Transverse colon (tissue), 4 donors: ENCODE data around the gene PADI6. TPM values are rescaled to one million over a fixed set of nuclear protein-coding genes. Genes with fewer than 3 reads are reported as not detected.

Source experiments
- DNase-seq: peaks from one replicate; pipeline ENCODE4 v3.0.0-alpha.2; 2019
- H3K27ac ChIP-seq, 4 donors: fragments of 200-600 bp; sonication (generic); 2 replicates each; pipeline ENCODE4 v1.5.1; 2016 to 2018; ENCODE audit warnings: inconsistent platforms in 4 of 4
- H3K27me3 ChIP-seq: fragments of 200-600 bp; sonication (generic); 2 replicates; pipeline ENCODE4 v1.5.1; 2017; ENCODE audit warnings: inconsistent platforms
- H3K36me3 ChIP-seq, 4 donors: fragments of 200-600 bp; sonication (generic); 2 replicates each; pipeline ENCODE4 v1.5.1; 2017 to 2019; ENCODE audit warnings: inconsistent platforms in 4 of 4
- H3K4me1 ChIP-seq, 4 donors: fragments of 200-600 bp; sonication (generic); 2 replicates each; pipeline ENCODE4 v1.5.1; 2017 to 2020; ENCODE audit warnings: inconsistent platforms in 4 of 4
- H3K4me3 ChIP-seq, 4 donors: fragments of 200-600 bp; sonication (generic); 1 replicate in 1 of 4; 2 replicates in 3 of 4; pipeline versions ENCODE4 v1.5.1 to v1.6.1; 2017 to 2019; ENCODE audit warnings: inconsistent platforms in 4 of 4
- H3K9me3 ChIP-seq, 2 donors: fragments of 200-600 bp; sonication (generic); 2 replicates each; pipeline ENCODE4 v1.5.1; 2017 to 2019; ENCODE audit warnings: inconsistent platforms in 2 of 2
- CTCF ChIP-seq, 5 experiments: fragments of 200-600 bp in 3 of 5; fragments of 450-650 bp in 2 of 5; sonication (generic) in 3 of 5; IDR thresholded peaks; 1 replicate in 2 of 5; 2 replicates in 3 of 5; pipeline ENCODE4 v1.5.1; 2016 to 2017; ENCODE audit warnings: antibody characterized with exemption in 5 of 5, inconsistent platforms in 3 of 5, mild to moderate bottlenecking in 2 of 5, moderate library complexity in 1 of 5
- EP300 ChIP-seq: sonication (generic); formaldehyde crosslinking; IDR thresholded peaks from one replicate; pipeline ENCODE4 v1.6.1; 2017; ENCODE audit warnings: antibody characterized with exemption, low read depth
- POLR2A ChIP-seq: fragments of 450-650 bp; IDR thresholded peaks from one replicate; pipeline ENCODE4 v1.6.1; 2016; ENCODE audit warnings: antibody characterized with exemption, mild to moderate bottlenecking, moderate library complexity
- POLR2AphosphoS5 ChIP-seq, 3 donors: sonication (generic); formaldehyde crosslinking; IDR thresholded peaks; one replicate each; pipeline ENCODE4 v1.6.1; 2016; ENCODE audit warnings: antibody characterized with exemption in 3 of 3
- WGBS, 2 donors: methylation state at CpG; one replicate each; pipeline ENCODE4 v1.1.5; 2018; ENCODE audit warnings: low coverage in 1 of 2; 5-methylcytosine and 5-hydroxymethylcytosine counted together
- in situ Hi-C, 4 donors: fragments of 200-750 bp; cut with MboI; loops; one replicate each; pipeline versions ENCODE4 v1.15.0 to v1.15.1; 2017; ENCODE audit warnings: low sequenced_read_pairs in 3 of 4, low pct_ligation_motif_present in 1 of 4, low pct_unique_long_range_greater_than_20kb in 1 of 4
- intact Hi-C: fragments of 100-400 bp; cut with DNase I; formaldehyde crosslinking; loops from one replicate; pipeline ENCODE4 v1.15.1; 2023; ENCODE audit warnings: low total_unique reads
- total RNA-seq, 4 donors: library from RNA; depleted of rRNA; stranded (reverse); fragments of >200 nt; gene quantifications; one replicate each; pipeline ENCODE4 v1.1.0, GENCODE V29; 2016

PADI6 gene
- total RNA-seq, 4 donors from 2014 or later, result not detected

DNA sequence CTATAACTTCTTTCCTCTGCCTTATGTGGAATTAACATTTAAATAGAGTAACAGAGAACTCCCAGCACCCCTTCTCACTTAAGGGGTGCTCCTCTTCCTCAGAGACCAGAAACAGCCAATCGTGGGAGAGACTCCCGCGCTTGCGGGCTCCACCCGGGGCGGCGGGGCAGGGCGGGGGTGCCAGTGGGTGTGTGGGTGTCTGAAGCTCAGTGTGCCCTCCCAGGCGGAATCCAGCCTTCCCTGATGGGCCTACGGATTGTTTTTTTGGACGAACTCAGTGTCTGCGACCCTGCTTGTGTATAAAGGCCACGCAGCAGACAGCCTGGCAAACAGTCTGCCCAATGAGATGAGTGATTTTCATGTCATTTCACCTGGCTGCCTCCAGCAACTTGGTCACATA lies 61.3 kb downstream of the PADI6 start:
- in situ Hi-C loops, result no loop called here
- Histone ChIP-seq H3K27me3 (no peaks in the 10 kb centered on the region), H3K27ac (no peak overlapping the region), H3K4me3 (no peak overlapping the region), H3K9me3 (no peaks in the 10 kb centered on the region), H3K4me1 (peaks cover 5 to 73% (median 22%) of the 10 kb centered on the region in 4 donors), H3K36me3 (peaks cover 0 to 6% (median 2%) of the 10 kb centered on the region in 4 donors)
- TF ChIP-seq POLR2AphosphoS5 (IDR thresholded peaks at IDR 0.05) (no peak), CTCF (IDR thresholded peaks at IDR 0.05) (no peak), EP300 (no peak), POLR2A (no peak)
- intact Hi-C loops, result no loop called here
- DNase-seq, result no peak
- 93% methylated on average over 13 of the region's 13 CpGs; no CpG with 5 or more reads in 1 of the 2 donors for WGBS, 2 donors

DNA sequence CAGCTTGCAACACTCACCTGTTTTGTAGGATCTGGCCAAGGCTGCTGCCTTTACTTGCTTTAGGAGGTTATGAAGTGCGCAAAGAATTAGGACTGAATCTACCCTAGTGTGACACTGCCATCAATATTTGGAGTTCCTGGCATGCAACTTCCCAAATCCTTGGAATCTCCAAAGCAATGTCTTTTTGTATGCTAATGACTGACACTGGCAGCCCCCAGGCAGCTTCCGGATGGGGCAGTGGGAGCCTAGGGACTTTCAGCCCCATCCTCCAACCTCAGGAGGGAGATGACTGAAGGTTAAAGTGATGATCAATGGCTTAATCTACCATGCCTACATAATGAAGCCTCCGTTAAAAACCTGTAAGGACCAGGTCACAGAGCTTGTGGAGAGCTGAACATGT lies 62.0 kb downstream of the PADI6 start:
- intact Hi-C loops, result no loop called here
- Histone ChIP-seq H3K9me3 (no peaks in the 10 kb centered on the region), H3K27ac (no peak overlapping the region), H3K4me3 (no peak overlapping the region), H3K36me3 (peaks cover 0 to 3% (median 0%) of the 10 kb centered on the region in 4 donors), H3K27me3 (no peaks in the 10 kb centered on the region), H3K4me1 (peaks cover 5 to 66% (median 19%) of the 10 kb centered on the region in 4 donors)
- in situ Hi-C loops, result no loop called here
- TF ChIP-seq EP300 (no peak), CTCF (IDR thresholded peaks at IDR 0.05) (no peak), POLR2A (no peak), POLR2AphosphoS5 (IDR thresholded peaks at IDR 0.05) (no peak)
- 72 to 83% methylated on average over 2 to 3 of the region's 3 CpGs for WGBS, 2 donors
- DNase-seq, result no peak

GRCh38 chr1:17434601-17435000 lies 62.6 kb downstream of the PADI6 start:
- peaks cover 0 to 3% (median 0%) of the 10 kb centered on the region in 4 donors for H3K36me3 ChIP-seq
- intact Hi-C loops, result no loop called here
- no peak overlapping the region for H3K27ac ChIP-seq
- no peak for DNase-seq
- peaks cover 5 to 60% (median 18%) of the 10 kb centered on the region in 4 donors for H3K4me1 ChIP-seq
- in situ Hi-C loops, result no loop called here
- no peaks in the 10 kb centered on the region for H3K9me3 ChIP-seq
- no peaks in the 10 kb centered on the region for H3K27me3 ChIP-seq
- TF ChIP-seq POLR2A (no peak), CTCF (IDR thresholded peaks at IDR 0.05) (no peak), POLR2AphosphoS5 (IDR thresholded peaks at IDR 0.05) (no peak), EP300 (no peak)
- WGBS, 2 donors, result 68% methylated on average over 9 of the region's 9 CpGs; no CpG with 5 or more reads in 1 of the 2 donors
- no peak overlapping the region for H3K4me3 ChIP-seq

GRCh38 chr1:17436380-17437174 lies 64.6 kb downstream of the PADI6 start:
- peak overlapping the region in 3 of 4 donors; percentile 59 to 97 (median 72) for H3K4me3 ChIP-seq
- in situ Hi-C loops, result no loop called here
- no peak for DNase-seq

More at GRCh38 chr1:17436380-17437174, 64.6 kb downstream of the PADI6 start:
- Histone ChIP-seq H3K36me3 (peaks cover 0 to 3% (median 0%) of the 10 kb centered on the region in 4 donors), H3K4me1 (peaks cover 8 to 56% (median 21%) of the 10 kb centered on the region in 4 donors), H3K27me3 (no peaks in the 10 kb centered on the region), H3K9me3 (no peaks in the 10 kb centered on the region), H3K27ac (peak overlapping the region; percentile 84 to 95 (median 90))
- WGBS, 2 donors, result 53 to 60% methylated on average over 5 to 13 of the region's 13 CpGs
- intact Hi-C loops, result no loop called here
- TF ChIP-seq CTCF (IDR thresholded peaks at IDR 0.05) (no peak), POLR2A (no peak), EP300 (no peak), POLR2AphosphoS5 (IDR thresholded peaks at IDR 0.05) (no peak)
